ENCODE results near the gene RAB11FIP3. TPM values are rescaled to one million over a fixed set of nuclear protein-coding genes. Genes with fewer than 3 reads are reported as not detected.

The RAB11FIP3 gene
- total RNA-seq, 2 donors from 2014 or later = 19.9 to 43.8 TPM

DNA sequence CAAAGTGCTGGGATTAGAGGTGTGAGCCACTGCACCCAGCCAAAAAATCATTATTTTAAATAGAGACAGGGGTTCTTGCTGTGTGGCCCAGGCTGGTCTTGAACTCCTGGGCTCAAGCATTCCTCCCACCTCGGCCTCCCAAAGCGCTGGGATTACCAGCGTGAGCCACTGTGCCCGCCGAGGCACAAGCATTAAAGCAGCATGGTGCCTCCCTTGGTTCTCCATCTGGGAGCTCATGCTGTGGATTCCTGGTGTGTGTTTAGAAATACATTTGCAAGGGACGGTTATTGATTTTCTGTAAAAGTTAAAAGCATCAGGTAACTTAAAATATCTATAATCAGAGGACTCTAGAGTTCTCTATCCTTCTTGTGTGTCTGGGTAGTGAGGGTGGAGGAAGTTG is 87.4 kb downstream of the RAB11FIP3 start:
- DNase-seq (ENCODE audit: low spot score) = no peak
- no peak overlapping the region for H3K27ac ChIP-seq
- TF ChIP-seq, protein P1, sequence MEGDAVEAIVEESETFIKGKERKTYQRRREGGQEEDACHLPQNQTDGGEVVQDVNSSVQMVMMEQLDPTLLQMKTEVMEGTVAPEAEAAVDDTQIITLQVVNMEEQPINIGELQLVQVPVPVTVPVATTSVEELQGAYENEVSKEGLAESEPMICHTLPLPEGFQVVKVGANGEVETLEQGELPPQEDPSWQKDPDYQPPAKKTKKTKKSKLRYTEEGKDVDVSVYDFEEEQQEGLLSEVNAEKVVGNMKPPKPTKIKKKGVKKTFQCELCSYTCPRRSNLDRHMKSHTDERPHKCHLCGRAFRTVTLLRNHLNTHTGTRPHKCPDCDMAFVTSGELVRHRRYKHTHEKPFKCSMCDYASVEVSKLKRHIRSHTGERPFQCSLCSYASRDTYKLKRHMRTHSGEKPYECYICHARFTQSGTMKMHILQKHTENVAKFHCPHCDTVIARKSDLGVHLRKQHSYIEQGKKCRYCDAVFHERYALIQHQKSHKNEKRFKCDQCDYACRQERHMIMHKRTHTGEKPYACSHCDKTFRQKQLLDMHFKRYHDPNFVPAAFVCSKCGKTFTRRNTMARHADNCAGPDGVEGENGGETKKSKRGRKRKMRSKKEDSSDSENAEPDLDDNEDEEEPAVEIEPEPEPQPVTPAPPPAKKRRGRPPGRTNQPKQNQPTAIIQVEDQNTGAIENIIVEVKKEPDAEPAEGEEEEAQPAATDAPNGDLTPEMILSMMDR (IDR thresholded peaks at IDR 0.05) = no peak
- no peaks in the 10 kb centered on the region for H3K27me3 ChIP-seq
- H3K36me3 ChIP-seq = peaks cover 17% of the 10 kb centered on the region
- no peaks in the 10 kb centered on the region for H3K4me1 ChIP-seq
- no peaks in the 10 kb centered on the region for H3K9me3 ChIP-seq
- no peak overlapping the region for H3K4me3 ChIP-seq

DNA sequence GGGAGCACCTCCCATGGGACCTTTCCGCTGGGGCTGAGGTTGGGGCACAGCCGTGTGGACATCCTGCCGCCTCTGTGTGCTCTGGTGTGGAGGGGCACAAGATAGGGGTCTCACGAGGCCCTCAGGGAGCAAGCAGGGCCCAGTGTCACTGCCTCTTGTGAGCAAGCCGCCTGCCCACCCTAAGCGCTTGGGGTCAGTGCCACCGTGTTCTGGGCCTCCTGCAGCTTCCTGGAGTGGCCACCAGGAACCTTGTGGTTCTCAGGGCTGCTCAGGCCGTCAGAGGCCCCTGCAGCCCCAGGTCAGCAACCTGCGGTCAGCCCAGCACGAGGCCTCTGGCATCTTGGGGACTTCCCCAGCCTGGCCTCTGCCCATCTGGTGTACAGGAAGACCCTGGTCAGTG is 88.5 kb downstream of the RAB11FIP3 start:
- no peaks in the 10 kb centered on the region for H3K9me3 ChIP-seq
- no peaks in the 10 kb centered on the region for H3K27me3 ChIP-seq
- H3K4me3 ChIP-seq = no peak overlapping the region
- no peak for DNase-seq (ENCODE audit: low spot score)
- no peaks in the 10 kb centered on the region for H3K4me1 ChIP-seq
- TF ChIP-seq, protein P1 (IDR thresholded peaks at IDR 0.05) = no peak
- H3K36me3 ChIP-seq = peaks cover 21% of the 10 kb centered on the region
- H3K27ac ChIP-seq = no peak overlapping the region

DNA sequence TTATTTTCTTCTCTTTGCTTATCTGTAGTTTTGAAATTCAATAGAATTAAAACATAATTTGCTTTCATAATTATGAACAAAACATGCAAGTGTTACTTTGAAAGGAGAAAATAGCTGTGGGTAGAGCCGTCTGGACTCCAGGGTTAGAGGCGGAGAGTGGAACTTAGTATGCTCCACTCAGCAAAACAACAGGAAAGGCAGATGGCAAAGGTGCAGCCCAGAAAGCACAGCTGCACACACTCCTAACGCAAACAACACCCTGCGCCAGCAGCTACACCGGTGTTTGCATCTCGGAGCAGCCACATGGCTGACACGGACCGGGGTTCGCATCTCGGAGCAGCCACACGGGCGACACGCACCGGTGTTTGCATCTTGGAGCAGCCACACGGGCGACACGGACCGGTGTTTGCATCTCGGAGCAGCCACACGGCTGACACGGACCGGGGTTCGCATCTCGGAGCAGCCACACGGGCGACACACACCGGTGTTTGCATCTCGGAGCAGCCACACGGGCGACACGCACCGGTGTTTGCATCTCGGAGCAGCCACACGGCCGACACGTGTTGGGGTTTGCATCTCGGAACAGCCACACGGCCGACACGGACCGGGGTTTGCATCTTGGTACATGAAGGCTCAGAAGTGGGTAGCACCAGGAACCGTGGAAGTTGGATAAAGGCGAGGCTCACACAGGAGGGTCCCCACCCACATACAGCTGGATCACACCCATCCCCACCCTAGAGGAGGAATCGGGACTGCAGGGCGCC is 89.9 kb downstream of the RAB11FIP3 start:
- no peak overlapping the region for H3K4me3 ChIP-seq
- no peaks in the 10 kb centered on the region for H3K9me3 ChIP-seq
- H3K4me1 ChIP-seq = no peaks in the 10 kb centered on the region
- TF ChIP-seq, protein P1 (IDR thresholded peaks at IDR 0.05) = no peak
- H3K27me3 ChIP-seq = no peaks in the 10 kb centered on the region
- DNase-seq (ENCODE audit: low spot score) = no peak
- no peak overlapping the region for H3K27ac ChIP-seq
- peaks cover 35% of the 10 kb centered on the region for H3K36me3 ChIP-seq

DNA sequence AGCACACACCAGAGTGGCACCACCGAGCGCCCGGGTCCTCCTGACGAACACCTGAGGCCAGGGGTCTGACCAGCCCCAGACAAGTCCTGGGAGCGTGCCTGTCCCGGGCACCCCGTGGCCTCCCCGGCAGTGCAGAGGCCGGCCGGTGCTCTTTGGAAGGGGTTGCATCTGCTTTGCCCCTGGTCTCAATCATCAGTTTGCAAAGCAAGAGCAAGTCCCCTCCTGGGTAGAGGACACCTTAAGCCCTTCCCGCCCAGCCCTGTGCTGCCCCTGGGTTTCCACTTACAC is 90.4 kb downstream of the RAB11FIP3 start:
- DNase-seq (ENCODE audit: low spot score) = no peak
- TF ChIP-seq, protein P1 (IDR thresholded peaks at IDR 0.05) = no peak
- Histone ChIP-seq H3K27me3 (no peaks in the 10 kb centered on the region), H3K4me3 (no peak overlapping the region), H3K36me3 (peaks cover 40% of the 10 kb centered on the region), H3K4me1 (no peaks in the 10 kb centered on the region), H3K9me3 (no peaks in the 10 kb centered on the region), H3K27ac (no peak overlapping the region)

DNA sequence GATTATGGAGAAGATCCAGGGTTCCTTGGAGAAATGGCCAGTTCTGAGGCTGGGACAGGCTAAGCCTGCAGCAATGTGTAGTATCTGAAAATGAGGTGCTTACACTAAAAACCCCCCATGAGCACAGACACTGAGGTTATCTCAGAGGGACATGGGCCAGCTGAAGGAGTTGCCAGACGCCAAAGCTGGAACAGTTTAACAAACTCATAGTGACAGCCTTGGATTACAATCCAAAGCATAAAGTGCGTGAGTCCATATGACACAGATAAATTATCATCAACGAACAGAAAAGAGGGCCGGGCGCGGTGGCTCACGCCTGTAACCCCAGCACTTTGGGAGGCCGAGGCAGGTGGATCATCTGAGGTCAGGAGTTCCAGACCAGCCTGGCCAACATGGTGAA is 90.9 kb downstream of the RAB11FIP3 start:
- H3K36me3 ChIP-seq = peaks cover 44% of the 10 kb centered on the region
- no peak overlapping the region for H3K4me3 ChIP-seq
- H3K27me3 ChIP-seq = no peaks in the 10 kb centered on the region
- no peak overlapping the region for H3K27ac ChIP-seq
- H3K4me1 ChIP-seq = no peaks in the 10 kb centered on the region
- no peak for DNase-seq (ENCODE audit: low spot score)
- TF ChIP-seq, protein P1 (IDR thresholded peaks at IDR 0.05) = no peak
- H3K9me3 ChIP-seq = no peaks in the 10 kb centered on the region

DNA sequence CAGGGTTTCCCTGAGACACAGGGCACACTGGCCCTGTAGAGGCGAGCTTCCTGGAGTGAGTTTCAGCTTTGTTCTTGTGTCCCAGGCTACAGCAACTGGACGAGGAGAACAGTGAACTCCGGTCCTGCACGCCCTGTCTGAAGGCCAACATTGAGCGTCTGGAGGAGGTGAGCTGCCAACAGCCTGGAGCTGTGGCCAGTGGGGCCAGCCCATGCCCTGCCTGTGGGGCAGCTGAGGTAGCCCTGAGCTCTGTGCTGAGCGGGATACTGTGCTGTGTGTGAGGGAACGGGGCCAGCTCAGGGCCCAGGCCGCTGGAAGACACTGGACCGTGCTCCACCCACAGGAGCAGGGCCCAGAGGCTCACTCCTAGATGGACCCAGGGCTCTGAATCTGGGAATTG is 93.4 kb downstream of the RAB11FIP3 start:
- TF ChIP-seq, protein P1 (IDR thresholded peaks at IDR 0.05) = no peak
- Histone ChIP-seq H3K4me1 (no peaks in the 10 kb centered on the region), H3K9me3 (no peaks in the 10 kb centered on the region), H3K4me3 (no peak overlapping the region), H3K27ac (no peak overlapping the region), H3K36me3 (peaks cover 44% of the 10 kb centered on the region), H3K27me3 (no peaks in the 10 kb centered on the region)
- no peak for DNase-seq (ENCODE audit: low spot score)

Measured in right atrium auricular region (tissue), 2 donors.